Kidney epithelial cell (primary cell): Measurements from ENCODE around the gene IGFL2. TPM values are rescaled to one million over a fixed set of nuclear protein-coding genes. Genes with fewer than 3 reads are reported as not detected.
"Not testable (repeated sequence)": the region's sequence is repeated elsewhere in the genome, so short reads cannot be mapped to it uniquely, and the experiment has no call there.

ENCODE experiments used
- DNase-seq: peaks from one replicate; pipeline ENCODE4 v3.0.0-alpha.2; 2010; ENCODE audit warnings: low read depth
- H3K27me3 ChIP-seq: 2 replicates; pipeline ENCODE4 v1.6.0; 2011; ENCODE audit warnings: low read length; ENCODE audit not compliant: control insufficient read depth, insufficient read depth
- H3K36me3 ChIP-seq: 2 replicates; pipeline ENCODE4 v1.5.1; 2011; ENCODE audit warnings: low read length; ENCODE audit not compliant: control insufficient read depth, insufficient read depth
- H3K4me3 ChIP-seq: 2 replicates; pipeline ENCODE4 v1.5.1; 2011; ENCODE audit warnings: low read depth, mild to moderate bottlenecking, control low read depth, low read length
- total RNA-seq: library from RNA; depleted of rRNA; stranded (reverse); fragments of >200 nt; gene quantifications from 2 replicates; pipeline ENCODE4 v1.2.3, GENCODE V29; 2015
- TF ChIP-seq, protein P1 (sequence below): IDR thresholded peaks from 2 replicates; pipeline ENCODE4 v1.5.1; 2011; ENCODE audit warnings: mild to moderate bottlenecking, moderate library complexity, low read length, control low read depth, inconsistent platforms; ENCODE audit not compliant: insufficient read depth, poor library complexity, severe bottlenecking

IGFL2 gene
- total RNA-seq, 1 donor from 2014 or later: not detected

DNA sequence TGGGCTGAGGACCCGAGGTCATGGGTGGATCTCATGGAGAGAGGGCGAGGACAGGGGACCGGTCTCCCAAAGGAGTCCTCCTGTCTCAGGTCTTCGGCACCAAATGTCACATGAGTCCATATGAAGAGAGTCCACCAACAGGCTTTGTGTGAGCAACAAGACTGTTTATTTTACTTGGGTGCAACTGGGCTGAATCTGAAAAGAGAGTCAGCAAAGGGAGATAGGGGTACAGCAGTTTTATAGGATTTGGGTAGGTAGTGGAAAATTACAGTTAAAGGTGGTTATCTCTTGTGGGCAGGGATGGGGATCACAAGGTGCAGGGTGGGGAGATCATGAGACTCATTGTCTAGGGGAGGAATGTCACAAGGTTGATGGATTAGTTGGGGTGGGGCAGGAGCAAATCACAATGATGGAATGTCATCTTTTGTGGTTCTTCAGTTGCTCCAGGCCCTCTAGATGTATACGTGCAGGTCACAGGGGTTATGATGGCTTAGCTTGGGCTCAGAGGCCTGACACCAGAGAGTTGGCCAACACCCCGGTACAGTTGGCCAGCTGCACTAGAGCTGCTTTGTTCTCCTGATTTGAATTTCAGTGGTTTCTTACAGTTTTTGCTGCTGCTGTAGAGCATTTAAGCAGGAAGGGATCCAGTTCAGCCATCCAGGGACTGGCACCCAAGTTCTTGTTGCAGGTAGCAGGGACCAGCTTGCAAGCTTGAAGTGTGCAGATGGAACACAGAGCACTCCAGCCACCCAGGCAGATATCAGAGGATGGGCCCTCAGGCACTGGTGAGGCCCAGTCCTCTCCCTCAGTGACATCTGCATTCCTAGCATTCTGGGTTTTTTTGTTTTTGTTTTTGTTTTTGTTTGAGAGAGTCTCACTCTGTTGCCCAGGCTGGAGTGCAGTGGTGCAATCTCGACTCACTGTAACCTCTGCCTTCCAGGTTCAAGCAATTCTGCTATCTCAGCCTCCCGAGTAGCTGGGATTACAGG lies 55.1 kb downstream of the IGFL2 start:
- TF ChIP-seq, protein P1, sequence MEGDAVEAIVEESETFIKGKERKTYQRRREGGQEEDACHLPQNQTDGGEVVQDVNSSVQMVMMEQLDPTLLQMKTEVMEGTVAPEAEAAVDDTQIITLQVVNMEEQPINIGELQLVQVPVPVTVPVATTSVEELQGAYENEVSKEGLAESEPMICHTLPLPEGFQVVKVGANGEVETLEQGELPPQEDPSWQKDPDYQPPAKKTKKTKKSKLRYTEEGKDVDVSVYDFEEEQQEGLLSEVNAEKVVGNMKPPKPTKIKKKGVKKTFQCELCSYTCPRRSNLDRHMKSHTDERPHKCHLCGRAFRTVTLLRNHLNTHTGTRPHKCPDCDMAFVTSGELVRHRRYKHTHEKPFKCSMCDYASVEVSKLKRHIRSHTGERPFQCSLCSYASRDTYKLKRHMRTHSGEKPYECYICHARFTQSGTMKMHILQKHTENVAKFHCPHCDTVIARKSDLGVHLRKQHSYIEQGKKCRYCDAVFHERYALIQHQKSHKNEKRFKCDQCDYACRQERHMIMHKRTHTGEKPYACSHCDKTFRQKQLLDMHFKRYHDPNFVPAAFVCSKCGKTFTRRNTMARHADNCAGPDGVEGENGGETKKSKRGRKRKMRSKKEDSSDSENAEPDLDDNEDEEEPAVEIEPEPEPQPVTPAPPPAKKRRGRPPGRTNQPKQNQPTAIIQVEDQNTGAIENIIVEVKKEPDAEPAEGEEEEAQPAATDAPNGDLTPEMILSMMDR: no peak
- DNase-seq: no peak
- no peak overlapping the region for H3K4me3 ChIP-seq
- no peaks in the 10 kb centered on the region for H3K36me3 ChIP-seq
- peaks cover 4% of the 10 kb centered on the region for H3K27me3 ChIP-seq

DNA sequence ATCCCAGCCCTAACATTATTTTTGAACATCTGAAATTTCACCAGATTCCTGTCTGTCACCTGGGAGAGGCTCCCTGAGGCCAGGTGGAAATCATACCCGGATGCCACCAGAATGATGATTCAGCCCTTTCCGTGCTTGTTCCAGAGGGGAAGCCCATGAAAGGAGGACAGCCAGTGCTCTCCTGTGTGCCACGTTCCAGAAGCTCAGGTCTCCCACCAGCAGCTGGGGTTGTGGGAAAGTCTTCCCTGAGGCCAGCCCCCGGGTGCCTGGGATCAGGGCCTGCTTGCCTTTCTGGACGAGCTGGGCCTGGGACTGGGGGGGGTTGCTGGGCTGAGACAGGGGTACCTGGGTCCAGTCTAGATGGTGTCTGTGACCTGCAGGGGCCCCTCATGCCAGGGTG lies 56.0 kb downstream of the IGFL2 start:
- Histone ChIP-seq H3K27me3 (peaks cover 5% of the 10 kb centered on the region), H3K4me3 (no peak overlapping the region), H3K36me3 (no peaks in the 10 kb centered on the region)
- no peak for DNase-seq
- TF ChIP-seq, protein P1: no peak

DNA sequence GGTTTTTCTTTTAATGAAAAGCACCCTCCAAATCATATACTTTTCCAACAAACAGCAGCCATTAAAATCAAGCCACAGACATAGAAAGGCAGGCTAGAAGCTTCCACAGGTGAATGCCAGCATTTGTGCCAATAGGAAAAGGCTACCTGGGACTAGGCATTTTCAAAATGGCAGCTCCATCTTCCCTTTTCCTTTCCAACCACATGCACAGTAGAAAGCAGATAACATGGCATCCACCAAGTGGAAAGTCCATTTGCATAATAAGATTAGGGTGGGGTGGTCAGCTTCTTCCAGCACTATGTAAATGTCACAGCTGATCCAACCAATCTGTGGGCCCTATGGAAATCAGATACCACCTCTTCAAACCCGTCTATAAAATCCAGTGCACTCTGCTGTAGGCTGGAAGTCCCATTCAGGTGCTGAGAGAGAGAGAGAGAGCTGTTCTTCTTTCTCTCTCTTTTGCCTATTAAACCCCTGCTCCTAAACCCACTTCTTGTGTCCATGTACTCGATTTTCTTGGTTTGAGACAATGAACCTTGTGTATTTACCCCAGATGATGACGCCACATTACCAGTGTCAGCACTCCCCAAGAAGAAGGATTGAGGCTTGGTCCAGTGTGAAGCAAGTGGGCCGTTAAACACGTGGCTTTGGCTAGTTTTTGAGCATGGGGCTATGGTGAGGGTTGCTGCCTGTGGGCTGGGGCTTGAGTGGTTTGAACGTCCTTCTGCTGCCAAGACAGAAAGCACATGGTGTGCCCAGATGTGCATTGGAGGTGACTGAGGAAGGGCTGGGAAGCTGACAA lies 57.3 kb downstream of the IGFL2 start:
- TF ChIP-seq, protein P1: no peak
- no peak for DNase-seq
- no peaks in the 10 kb centered on the region for H3K36me3 ChIP-seq
- H3K27me3 ChIP-seq: peaks cover 7% of the 10 kb centered on the region
- H3K4me3 ChIP-seq: no peak overlapping the region

DNA sequence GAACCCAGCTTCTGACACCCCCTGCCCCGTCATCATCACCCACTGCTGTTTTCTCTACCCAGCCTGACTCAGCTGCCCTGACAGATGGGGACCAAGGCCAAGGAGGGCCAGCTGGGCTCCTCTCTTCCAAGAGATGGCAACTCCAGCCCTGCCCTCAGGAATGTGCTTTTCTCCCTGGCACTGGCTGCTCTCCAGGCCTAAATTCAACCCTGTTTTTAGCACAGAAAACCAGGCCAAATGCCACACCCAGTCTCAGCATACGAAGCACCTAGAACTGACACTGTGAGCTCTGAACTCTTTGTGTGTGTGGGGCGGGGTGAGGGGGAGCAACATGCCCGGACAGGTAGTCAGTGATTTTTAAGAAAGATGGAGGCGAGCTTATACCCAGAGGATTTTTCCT lies 58.1 kb downstream of the IGFL2 start:
- TF ChIP-seq, protein P1: no peak

DNA sequence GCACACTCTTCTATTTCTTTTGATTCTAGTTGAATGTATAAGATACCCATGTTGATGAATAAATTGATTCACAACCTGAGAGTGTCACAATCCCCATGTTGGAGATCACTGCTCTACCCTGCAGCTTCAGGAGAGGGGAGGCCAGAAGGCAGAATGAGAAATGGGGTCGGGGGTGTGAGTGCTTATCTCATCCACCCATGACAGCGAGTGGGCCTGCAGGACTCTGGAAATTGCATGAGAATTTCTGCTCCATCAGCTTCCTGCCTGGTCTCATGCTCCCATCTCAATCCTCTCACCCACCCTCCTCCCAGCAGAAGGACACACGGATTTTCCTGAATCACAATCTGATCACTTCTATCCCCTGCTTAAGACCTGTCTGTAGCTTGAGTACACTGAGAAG lies 58.6 kb downstream of the IGFL2 start:
- DNase-seq: no peak

More for the DNA sequence above, 58.1 kb downstream of the IGFL2 start:
- no peak for DNase-seq
- Histone ChIP-seq H3K36me3 (no peaks in the 10 kb centered on the region), H3K4me3 (no peak overlapping the region), H3K27me3 (peaks cover 7% of the 10 kb centered on the region)

DNA sequence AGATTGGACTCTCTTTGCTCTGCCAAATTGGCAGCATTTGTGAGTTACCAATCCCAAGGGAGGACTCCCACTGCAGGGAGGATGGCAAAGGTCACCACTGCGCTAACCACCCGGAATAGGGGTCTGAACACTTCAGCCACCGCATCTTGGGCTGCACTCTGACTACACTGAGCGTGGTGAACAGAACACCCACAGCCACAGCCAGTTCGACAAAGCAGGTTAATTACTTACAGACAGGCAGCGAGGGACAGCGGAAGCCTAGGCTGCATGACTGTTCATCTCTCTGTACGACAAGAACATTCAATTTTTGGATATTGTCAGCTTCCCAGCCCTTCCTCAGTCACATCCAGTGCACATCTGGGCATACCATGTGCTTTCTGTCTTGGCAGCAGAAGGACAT lies 59.8 kb downstream of the IGFL2 start:
- DNase-seq, H3K36me3 ChIP-seq, H3K4me3 ChIP-seq, H3K27me3 ChIP-seq: not testable (repeated sequence)

More for the DNA sequence above, 58.6 kb downstream of the IGFL2 start:
- Histone ChIP-seq H3K4me3 (no peak overlapping the region), H3K27me3 (peaks cover 7% of the 10 kb centered on the region), H3K36me3 (no peaks in the 10 kb centered on the region)
- TF ChIP-seq, protein P1: no peak
